ENCODE data around the gene XPO5.

The XPO5 gene

DNA sequence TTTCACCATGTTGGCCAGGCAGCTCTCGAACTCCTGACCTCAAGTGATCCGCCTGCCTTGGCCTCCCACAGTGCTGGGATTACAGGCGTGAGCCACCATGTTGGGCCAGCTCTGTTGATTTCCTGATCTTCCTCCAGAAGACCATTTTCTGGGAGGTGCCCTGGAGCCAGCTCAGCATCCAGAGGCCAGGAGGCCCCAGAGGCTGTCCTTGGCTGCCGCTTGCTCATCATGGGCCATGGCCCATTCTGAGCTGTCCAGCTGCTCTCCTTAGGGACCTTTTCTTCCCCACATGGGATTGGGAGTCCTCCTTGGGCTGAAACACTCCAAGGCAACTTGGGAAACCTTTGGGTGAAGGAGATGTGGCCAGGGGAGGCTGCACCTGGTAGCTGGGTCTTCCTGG, 81.1 kb downstream of the XPO5 start:
- no peak for DNase-seq

DNA sequence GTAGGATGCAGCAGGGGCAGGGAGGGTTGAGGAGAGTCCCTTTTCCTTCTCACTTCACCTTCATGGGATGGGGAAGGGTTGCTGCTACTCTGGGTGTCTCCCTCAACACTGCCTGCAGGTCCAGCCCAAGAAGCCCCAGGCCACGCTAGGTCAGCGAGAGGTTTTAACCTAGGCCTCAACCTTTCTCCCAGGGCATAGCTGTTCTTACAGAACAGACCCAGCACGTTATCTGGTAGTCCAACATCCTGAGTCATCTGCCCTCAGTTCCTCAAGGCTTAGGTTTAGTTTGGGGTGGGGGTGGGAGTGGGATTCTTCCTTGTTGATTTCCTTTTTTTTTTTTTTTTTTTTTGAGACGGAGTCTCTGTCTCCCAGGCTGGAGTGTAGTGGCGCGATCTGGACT, 81.5 kb downstream of the XPO5 start:
- no peak for DNase-seq

DNA sequence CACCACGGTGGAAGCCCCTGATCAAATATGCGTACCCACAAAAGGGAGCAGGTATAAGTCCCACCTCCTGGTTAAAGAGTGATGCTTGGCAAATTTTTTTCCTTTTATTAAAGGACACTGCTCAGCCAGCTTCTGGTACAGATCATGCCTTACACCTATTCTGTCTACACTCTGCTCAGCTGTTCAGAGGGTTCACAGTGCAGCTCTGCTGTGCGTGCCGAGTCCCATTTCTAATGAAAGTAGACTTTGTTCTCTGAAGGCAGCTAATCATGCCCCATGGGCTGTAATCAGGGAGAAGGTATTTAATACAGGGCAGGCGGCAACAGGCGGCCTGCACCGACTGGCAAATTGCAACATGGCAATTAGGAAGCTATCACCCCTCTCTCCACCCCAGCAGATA, 82.0 kb downstream of the XPO5 start:
- DNase-seq, result no peak

DNA sequence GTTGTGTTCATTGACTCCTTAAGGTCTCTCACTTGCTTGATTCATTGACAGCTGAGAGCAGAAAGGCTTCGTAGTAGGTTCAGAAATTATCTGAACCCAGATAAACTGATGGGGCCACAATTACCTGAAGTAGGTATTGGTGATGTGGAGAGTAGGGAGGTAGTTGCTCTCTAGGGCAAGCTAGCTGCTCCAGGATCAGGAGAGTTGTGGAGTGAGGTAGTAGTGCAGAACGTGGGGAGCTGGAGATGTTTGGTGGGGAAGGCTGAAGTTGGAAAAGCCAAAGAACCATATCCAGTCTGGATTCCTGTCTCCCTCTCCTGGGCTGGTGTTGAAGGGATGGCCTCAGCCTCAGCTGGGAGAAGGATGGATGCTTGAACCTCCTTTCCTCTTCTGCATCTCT, 82.6 kb downstream of the XPO5 start:
- DNase-seq, result no peak

DNA sequence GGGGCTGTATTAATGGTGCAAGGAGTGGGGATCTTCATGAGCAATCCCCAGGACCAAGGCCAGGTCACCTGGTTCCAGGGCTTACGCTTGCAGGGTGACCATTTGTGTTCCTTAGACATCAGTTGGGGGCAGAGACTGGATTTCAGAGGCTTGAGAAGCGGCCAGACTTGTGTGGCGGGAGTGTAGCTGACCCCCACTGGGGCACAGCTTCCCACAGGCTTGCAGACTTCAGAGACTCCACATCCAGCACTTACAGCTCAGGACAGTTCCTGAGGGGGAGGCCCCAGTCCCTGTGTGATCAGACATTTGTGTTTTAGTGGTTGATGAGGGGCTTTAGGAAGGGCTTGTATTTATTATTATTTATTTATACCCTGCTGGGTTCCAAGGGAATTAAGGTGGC, 83.2 kb downstream of the XPO5 start:
- DNase-seq, result peak in 1 of 2 experiments; percentile 16

DNA sequence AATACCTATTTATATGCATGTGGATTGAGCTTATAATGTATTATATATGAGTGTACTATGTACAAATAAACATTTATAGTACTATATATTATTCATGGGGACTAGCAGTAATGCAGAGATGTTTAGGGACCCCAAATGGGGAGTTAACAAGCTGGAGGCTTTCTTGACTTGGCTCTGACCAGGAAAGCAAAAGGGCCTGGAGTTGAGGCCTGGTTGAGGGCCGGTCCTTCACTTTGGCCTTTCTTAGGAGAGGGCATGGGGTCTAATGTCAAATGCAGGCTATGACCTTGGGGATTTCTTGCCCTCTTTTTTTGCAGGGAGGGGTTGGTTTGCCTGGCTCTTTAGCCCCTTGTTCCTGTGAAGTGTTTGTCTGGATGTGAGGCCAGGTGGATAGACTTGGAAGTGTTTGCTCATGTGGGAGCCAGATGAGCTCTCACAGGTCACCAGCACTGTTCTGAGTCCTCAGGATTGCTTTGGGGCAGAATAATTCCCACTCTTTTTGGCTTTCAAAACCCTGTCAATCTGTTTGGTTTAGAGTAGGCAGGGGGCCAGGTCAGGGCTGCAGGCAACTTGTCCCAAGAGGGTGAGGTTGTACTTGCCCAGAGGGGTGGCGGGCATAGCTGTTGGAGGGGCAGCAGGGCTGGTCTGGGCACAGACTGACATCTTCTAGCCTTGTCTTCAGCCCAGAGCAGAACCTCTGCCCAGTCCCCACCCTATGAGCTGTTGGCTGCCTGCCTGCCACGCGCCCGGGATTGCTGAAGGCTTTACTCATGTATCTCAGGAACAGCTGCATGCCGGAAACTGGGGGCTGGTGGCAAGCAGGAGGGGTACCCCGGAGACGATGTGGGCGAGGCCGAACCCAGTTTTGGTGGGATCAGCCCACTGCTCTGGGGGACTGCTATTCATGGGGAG, 83.8 kb downstream of the XPO5 start:
- DNase-seq, result peak in 1 of 2 experiments; percentile 41

DNA sequence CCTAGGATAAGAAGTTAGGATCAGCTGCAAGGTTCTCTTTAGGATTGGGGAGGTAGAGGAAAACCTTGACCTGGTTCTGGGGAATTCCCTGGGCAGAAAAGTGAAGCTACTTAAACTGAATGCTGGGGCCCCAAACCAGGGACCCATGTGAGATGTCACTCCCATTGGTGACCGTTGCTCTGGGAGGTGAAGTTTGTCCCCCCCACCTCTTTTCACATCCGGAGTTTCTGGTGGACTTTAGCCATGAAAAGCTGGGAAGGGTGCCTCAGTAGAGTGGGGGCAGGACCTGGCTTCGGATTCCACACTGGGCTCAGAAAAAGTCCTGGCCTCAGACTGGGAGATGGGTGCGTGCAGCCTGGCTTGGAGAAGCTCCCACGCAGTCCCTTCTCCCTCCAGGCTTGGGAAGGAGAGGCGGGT, 85.3 kb downstream of the XPO5 start:
- no peak for DNase-seq

DNA sequence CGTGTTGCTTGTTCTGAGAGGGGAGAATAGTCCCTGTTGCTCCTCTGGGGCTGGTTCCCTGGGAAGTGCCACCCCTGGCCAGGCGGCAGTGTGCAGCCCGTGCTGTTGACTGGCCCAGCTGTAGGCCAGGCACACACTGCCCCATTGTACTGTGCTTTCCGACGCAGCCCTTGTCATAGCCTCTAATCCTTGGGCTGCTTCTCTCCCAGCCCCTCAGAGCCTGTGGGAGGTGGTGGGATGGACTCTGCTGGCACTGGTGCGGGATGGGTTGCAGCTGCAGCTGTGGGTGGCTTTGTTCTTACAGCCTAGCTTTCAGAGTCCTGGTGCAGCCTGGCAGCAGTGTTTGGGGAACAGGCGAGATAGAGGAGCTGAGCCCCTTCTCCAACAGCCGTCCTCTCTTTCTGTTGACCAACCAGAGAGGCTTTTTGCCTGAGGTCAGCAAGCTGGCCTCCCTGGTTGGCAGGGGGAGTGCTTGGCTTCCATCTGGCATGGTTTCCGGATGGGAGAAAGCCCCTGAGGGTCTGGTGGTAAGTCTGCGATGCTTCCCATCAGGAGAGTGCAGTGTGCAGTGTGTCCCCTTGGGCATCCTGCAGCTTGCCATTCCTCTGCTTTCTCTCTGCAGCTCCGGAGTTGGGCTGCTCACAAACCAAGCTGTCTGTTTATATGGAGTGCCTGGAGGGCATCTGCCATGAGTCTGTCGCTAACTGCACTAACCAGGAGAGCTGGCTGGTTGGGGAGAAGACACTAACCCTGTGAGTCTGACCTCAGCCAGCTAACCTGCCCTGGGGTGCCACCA, 86.4 kb downstream of the XPO5 start:
- DNase-seq, result no peak

DNA sequence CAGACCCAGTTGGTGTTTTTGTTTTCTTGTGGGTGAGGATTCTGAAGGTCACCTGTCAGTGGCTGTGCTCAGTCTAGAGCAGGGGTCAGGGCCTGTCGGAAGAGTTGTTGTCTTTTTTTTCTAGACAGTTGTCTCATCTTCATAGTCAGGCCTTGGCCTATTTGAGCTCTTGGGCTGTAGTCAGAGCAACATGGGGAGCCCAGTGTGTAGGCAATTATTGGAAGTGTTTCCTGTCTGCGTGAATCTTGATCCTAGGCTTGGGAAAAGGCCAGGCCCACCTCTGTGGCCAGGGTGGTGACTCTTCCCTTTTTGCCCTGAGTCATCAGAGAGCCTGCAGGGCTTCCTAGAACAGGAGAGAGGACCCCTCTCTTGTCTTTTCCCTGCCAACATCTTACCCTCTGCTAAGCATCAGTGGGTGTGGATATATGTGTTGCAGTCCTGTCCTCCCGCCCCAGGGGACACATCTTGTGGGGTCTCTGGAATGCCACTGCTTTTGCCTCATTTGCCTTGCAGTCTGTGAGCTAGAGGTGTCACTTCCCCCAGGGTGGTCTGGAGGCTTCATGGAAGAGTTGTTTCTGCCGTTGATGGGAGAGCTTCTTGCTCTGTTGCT, 87.1 kb downstream of the XPO5 start:
- no peak for DNase-seq

DNA sequence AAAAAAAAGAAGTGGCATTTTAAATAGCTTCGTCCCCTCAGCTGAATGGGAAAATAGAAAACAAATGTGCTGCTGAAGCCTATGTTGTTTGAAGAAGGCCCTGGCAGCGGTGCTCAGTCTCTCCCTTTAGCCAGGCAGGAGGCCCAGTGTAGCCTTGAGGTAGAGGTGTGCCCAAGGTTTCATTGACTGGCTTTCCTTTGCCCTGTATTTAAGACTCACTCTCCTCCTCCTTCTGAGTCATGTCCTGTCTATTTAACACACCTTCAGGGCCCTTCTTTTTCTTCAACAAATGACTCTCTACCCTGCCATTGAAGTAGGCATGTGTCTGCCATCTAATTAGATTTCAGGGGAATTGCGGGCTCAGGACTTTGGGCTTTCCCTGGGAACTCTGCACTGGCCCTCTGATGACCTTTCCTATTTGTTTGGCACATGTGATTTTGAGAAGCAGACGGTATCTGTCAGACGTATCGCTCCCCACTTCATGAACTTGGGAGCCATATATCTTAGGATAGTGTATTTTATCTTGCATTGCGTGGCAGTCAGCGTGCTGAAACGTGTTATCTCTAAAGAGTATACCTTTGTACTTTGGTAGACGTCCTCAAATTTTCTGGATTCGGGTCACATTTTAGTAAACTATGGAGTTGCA, 94.1 kb downstream of the XPO5 start:
- DNase-seq, result no peak

DNA sequence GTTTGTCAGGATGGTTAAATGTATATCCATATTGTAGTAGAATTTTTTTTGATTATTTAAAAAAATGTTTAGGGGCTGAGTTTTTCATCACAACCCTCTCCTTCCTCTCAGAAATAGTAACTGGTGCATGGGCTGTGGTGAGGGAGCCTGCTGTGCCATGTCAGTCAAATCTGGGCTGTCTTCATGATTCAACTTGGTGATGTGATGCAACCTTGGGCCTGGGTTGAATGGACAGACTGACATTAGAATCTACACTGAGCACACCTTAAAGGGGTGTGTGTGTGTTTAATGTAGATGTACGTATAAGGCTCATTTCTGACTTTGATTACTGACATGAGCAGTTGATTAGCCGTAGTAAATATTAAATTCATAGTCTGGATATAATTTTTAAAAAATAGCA, 94.8 kb downstream of the XPO5 start:
- DNase-seq, result no peak

DNA sequence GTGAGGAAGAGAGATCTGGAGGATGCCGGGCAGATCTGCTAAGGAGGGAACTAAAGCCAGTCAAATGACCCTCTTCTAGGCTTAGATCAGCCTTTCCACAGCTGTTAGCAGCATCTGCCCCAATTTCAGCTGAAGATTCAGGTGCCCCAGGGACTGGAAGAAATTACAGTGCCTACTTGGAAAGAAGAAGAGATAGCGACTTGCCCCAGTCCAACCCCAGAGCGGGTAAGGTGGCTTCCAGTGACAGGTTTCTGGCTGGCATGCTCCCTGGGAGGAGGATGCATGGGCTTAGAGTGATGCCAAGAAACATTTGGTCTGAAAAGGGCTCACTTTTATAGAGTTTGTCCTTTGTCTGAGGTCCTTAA, 97.8 kb downstream of the XPO5 start:
- no peak for DNase-seq

DNA sequence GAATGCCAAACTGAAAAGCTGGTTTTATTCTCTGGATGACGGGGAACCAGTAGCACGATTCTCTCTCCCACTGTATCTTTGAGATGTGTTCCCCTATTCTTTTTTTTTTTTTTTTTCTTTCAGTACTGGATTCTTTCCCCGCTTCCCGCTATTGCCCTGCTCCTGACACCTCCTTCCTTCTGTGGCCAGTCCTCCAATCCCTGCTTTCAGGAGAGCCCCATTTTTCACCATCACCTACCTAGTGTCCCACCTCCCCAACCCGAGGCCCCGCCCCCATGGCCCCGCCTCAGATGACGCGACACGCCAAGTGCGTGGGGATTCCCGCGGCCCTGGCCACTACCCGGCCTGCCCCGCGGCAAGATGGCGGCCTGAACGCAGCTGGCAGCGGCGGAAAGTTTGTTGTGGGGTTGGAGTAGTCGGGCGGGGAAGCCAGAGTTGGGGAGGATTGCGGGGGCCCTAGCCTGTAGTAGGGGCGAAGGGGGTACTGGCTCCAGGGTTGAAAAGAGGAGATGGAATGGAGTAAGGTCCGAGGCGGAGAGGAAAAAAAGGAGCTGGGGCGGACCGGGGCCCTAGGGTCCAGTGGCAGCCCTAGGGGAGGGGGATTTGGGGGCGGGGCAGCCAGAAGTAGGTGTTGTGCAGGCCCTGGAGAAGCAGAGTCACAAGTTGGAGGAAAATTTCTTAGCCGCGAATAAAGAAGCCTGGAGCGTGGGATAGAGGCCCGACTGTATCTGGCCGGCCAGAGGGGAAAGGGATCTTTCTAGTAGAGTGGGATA, 98.4 kb downstream of the XPO5 start, which contains the start of gene TJAP1:
Gene TJAP1 (plus strand): TSS at position 336 of the 773 bp plus-strand sequence. CDS start 21,432 bp downstream, outside the sequence.
- peak; percentile 93 for DNase-seq

DNA sequence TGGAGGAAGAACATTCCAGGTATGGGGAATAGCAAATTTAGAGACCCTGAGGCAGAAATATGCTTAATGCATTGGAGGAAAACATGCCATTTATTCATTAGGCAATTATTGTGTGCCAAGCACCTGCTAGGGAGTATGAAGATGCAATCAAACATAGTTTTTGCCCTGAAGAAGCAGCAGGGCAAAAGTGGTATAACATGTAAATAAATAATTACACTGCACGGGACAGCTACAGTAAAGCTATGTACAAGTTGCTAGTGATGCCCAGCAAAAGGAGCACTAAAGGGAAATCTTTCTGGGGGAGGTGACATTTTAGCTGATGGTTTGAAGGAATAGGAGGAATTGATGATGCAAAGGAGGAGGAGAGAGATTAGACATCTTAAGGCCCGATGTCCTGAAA, 99.1 kb downstream of the XPO5 start:
- DNase-seq, result no peak

DNA sequence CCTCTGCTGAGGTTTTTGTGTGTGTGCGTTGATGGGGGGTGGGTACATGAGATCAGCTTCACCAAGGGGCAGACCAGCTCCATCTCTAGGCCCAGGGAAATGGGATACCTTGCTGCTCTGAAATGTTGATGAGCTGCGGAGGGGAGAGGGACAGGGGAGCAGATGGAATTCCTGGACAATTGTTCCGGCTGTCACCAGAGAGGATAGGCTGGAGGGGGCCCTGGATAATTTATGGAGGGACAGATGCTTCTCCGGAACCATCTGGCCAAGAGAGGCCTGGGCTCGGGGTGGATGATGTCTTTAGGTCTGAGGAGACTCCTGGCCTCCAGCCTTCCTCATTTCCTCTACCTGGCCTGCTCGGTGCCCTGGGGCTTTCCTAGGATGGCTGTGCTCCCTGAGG, 100.3 kb downstream of the XPO5 start:
- DNase-seq, result no peak

DNA sequence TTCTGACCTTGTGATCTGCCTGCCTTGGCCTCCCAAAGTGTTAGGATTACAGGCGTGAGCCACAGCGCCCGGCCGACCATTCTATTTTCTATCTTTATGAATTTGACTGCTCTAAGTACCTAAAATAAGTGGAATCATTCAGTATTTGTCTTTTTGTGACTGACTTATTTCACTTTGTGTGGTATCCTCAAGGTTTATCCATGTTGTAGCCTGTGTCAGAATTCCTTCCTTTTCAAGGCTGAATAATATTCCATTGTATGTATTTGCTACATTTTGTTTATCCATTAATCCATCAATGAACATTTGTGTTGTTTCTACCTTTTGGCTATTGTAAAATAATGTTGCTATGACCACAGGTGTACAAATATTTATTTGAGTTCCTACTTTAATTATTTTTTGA, 103.3 kb downstream of the XPO5 start:
- no peak for DNase-seq

Measured in NCI-H2081 (cell line).